PC-3 (cell line): Measurements from ENCODE around the gene CSRNP3.
"Not testable (repeated sequence)": the region's sequence is repeated elsewhere in the genome, so short reads cannot be mapped to it uniquely, and the experiment has no call there.

Experiments
- EZH2phosphoT487 ChIP-seq: fragments of 300-600 bp; sonication (generic); IDR thresholded peaks from 2 replicates; pipeline ENCODE4 v1.6.1; 2018; ENCODE audit warnings: mild to moderate bottlenecking, antibody characterized with exemption, low read length, borderline replicate concordance
- TF ChIP-seq, protein P1 (sequence below): fragments of 300-600 bp; sonication (generic); conservative IDR thresholded peaks from 2 replicates; pipeline ENCODE4 v1.5.1; 2017; ENCODE audit warnings: antibody characterized with exemption, low read depth, mild to moderate bottlenecking, low read length

DNA sequence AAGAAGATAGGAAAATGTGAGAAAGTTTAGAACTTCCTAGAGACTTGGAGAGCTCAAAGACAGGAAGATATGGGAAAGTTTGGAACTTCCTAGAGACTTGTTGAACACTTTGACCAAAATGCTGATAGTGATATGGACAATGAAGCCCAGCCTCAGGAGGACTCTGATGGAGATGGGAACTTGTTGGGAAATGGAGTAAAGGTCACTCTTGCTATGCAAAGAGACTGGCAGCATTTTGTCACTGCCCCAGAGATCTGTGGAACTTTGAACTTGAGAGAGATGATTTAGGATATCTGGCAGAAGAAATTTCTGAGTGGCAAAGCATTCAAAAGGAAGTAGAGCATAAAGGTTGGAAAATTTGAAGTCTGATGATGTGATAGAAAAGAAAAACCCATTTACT lies 121.5 kb downstream of the CSRNP3 start:
- TF ChIP-seq, protein P1, sequence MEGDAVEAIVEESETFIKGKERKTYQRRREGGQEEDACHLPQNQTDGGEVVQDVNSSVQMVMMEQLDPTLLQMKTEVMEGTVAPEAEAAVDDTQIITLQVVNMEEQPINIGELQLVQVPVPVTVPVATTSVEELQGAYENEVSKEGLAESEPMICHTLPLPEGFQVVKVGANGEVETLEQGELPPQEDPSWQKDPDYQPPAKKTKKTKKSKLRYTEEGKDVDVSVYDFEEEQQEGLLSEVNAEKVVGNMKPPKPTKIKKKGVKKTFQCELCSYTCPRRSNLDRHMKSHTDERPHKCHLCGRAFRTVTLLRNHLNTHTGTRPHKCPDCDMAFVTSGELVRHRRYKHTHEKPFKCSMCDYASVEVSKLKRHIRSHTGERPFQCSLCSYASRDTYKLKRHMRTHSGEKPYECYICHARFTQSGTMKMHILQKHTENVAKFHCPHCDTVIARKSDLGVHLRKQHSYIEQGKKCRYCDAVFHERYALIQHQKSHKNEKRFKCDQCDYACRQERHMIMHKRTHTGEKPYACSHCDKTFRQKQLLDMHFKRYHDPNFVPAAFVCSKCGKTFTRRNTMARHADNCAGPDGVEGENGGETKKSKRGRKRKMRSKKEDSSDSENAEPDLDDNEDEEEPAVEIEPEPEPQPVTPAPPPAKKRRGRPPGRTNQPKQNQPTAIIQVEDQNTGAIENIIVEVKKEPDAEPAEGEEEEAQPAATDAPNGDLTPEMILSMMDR, result not testable (repeated sequence)
- not testable (repeated sequence) for TF ChIP-seq EZH2phosphoT487
